GM12801 (cell line): ENCODE data around the gene ANGPTL5.

Experiments
- CTCF ChIP-seq: IDR thresholded peaks from one replicate; pipeline ENCODE4 v1.5.1; 2011; ENCODE audit warnings: control low read depth; ENCODE audit not compliant: insufficient read length; ENCODE audit errors: extremely low read depth

Gene ANGPTL5

GRCh38 chr11:101885631-101886030 is 30.7 kb downstream of the ANGPTL5 start:
- TF ChIP-seq CTCF, result no peak

GRCh38 chr11:101881586-101881985 is 34.7 kb downstream of the ANGPTL5 start:
- TF ChIP-seq CTCF, result no peak

GRCh38 chr11:101880222-101880621 is 36.1 kb downstream of the ANGPTL5 start:
- TF ChIP-seq CTCF, result no peak

- TF ChIP-seq CTCF, result no peak
Measured at GRCh38 chr11:101872171-101872882, 44.0 kb downstream of the ANGPTL5 start.

GRCh38 chr11:101870510-101870909 is 45.8 kb downstream of the ANGPTL5 start:
- no peak for TF ChIP-seq CTCF

GRCh38 chr11:101867951-101868350 is 48.4 kb downstream of the ANGPTL5 start:
- TF ChIP-seq CTCF, result no peak

- TF ChIP-seq CTCF, result no peak
Measured at GRCh38 chr11:101866619-101867491, 49.5 kb downstream of the ANGPTL5 start.
